CD14-positive monocyte (primary cell): Measurements from ENCODE around the gene MICOS13. TPM values are rescaled to one million over a fixed set of nuclear protein-coding genes. Genes with fewer than 3 reads are reported as not detected.

Experiments used
- DNase-seq, 3 donors: peaks; one replicate each; pipeline ENCODE4 v3.0.0-alpha.2; 2011 to 2022
- H2AFZ ChIP-seq: 2 replicates; pipeline ENCODE4 v1.6.0; 2012; ENCODE audit warnings: mild to moderate bottlenecking, low read depth, low read length, inconsistent platforms; ENCODE audit not compliant: insufficient read depth, poor library complexity, severe bottlenecking
- H3K27ac ChIP-seq, 2 donors: 1 replicate in 1 of 2; 2 replicates in 1 of 2; pipeline ENCODE4 v1.5.1; 2012 to 2013; ENCODE audit warnings: low read length in 2 of 2, control low read depth in 1 of 2, inconsistent platforms in 1 of 2, low read depth in 1 of 2, mild to moderate bottlenecking in 1 of 2
- H3K27me3 ChIP-seq, 2 donors: one replicate each; pipeline versions ENCODE4 v1.6.0 to v1.6.1; 2011 to 2013; ENCODE audit warnings: low read length in 2 of 2; ENCODE audit not compliant: control insufficient read depth in 2 of 2, insufficient read depth in 2 of 2
- H3K36me3 ChIP-seq, 2 donors: replicated peaks in 1 of 2; 1 replicate in 1 of 2; 2 replicates in 1 of 2; pipeline versions ENCODE4 v1.5.1 to v1.6.1; 2012 to 2013; ENCODE audit warnings: low read length in 2 of 2, control low read depth in 1 of 2, inconsistent platforms in 1 of 2, mild to moderate bottlenecking in 1 of 2; ENCODE audit not compliant: insufficient read depth in 2 of 2, control insufficient read depth in 1 of 2
- H3K4me1 ChIP-seq, 2 donors: 1 replicate in 1 of 2; 2 replicates in 1 of 2; pipeline versions ENCODE4 v1.5.1 to v1.6.1; 2012 to 2013; ENCODE audit warnings: low read length in 2 of 2, control low read depth in 1 of 2, inconsistent platforms in 1 of 2, mild to moderate bottlenecking in 1 of 2, moderate library complexity in 1 of 2; ENCODE audit not compliant: insufficient read depth in 2 of 2, control insufficient read depth in 1 of 2
- H3K4me2 ChIP-seq: replicated peaks from 2 replicates; pipeline ENCODE3; 2012; ENCODE audit warnings: low read length, moderate library complexity, mild to moderate bottlenecking; ENCODE audit not compliant: poor library complexity, severe bottlenecking; ENCODE audit errors: extremely low read depth
- H3K4me3 ChIP-seq, 3 experiments: fragments of 200-600 bp in 1 of 3; sonication (generic) in 1 of 3; replicated peaks in 1 of 3; 1 replicate in 2 of 3; 2 replicates in 1 of 3; pipeline ENCODE4 v1.5.1; 2011 to 2013; ENCODE audit warnings: low read length in 3 of 3, mild to moderate bottlenecking in 3 of 3, control low read depth in 2 of 3, low read depth in 2 of 3, inconsistent platforms in 1 of 3, moderate library complexity in 1 of 3
- H3K79me2 ChIP-seq: 2 replicates; pipeline ENCODE4 v1.6.0; 2012; ENCODE audit warnings: mild to moderate bottlenecking, control low read depth, inconsistent platforms, low read length, moderate library complexity; ENCODE audit not compliant: insufficient read depth
- H3K9ac ChIP-seq: 2 replicates; pipeline ENCODE4 v1.6.0; 2017; ENCODE audit warnings: low read length, mild to moderate bottlenecking; ENCODE audit not compliant: insufficient read depth, poor library complexity, severe bottlenecking
- H3K9me3 ChIP-seq, 2 donors: replicated peaks in 1 of 2; 1 replicate in 1 of 2; 2 replicates in 1 of 2; pipeline versions ENCODE4 v1.5.1 to v1.6.1; 2012 to 2013; ENCODE audit warnings: low read length in 2 of 2, control low read depth in 1 of 2; ENCODE audit not compliant: control insufficient read depth in 1 of 2, insufficient read depth in 1 of 2
- H4K20me1 ChIP-seq: 2 replicates; pipeline ENCODE4 v1.6.0; 2012; ENCODE audit warnings: mild to moderate bottlenecking, low read length, control low read depth, moderate library complexity; ENCODE audit not compliant: insufficient read depth
- H3K27ac Mint-ChIP-seq, 7 donors: one replicate each; pipeline ENCODE4 v1.8.0; 2020; ENCODE audit warnings: mild to moderate bottlenecking in 7 of 7, mixed read lengths in 7 of 7, moderate library complexity in 6 of 7, inconsistent platforms in 2 of 7
- H3K27me3 Mint-ChIP-seq, 3 donors: one replicate each; pipeline ENCODE4 v1.8.0; 2021 to 2022; ENCODE audit warnings: low read depth in 3 of 3, mild to moderate bottlenecking in 3 of 3, mixed read lengths in 3 of 3, moderate library complexity in 3 of 3, inconsistent platforms in 1 of 3
- H3K36me3 Mint-ChIP-seq, 2 donors: one replicate each; pipeline ENCODE4 v1.8.0; 2020; ENCODE audit warnings: mixed read lengths in 2 of 2, inconsistent platforms in 1 of 2, mild to moderate bottlenecking in 1 of 2
- H3K4me1 Mint-ChIP-seq: one replicate; pipeline ENCODE4 v1.8.0; 2020; ENCODE audit warnings: mild to moderate bottlenecking, mixed read lengths
- H3K4me3 Mint-ChIP-seq, 2 donors: one replicate each; pipeline ENCODE4 v1.8.0; 2020; ENCODE audit warnings: mild to moderate bottlenecking in 2 of 2, mixed read lengths in 2 of 2, moderate library complexity in 1 of 2
- H3K9me3 Mint-ChIP-seq, 7 donors: one replicate each; pipeline ENCODE4 v1.8.0; 2020 to 2022; ENCODE audit warnings: mixed read lengths in 7 of 7, mild to moderate bottlenecking in 6 of 7, moderate library complexity in 6 of 7, inconsistent platforms in 2 of 7
- WGBS: methylation state at CpG from one replicate; pipeline ENCODE4 v1.1.5; 2013; ENCODE audit warnings: missing lambda C conversion rate; ENCODE audit not compliant: insufficient coverage; 5-methylcytosine and 5-hydroxymethylcytosine counted together
- intact Hi-C, 2 donors: fragments of 100-400 bp; cut with micrococcal nuclease; formaldehyde crosslinking; loops; one replicate each; pipeline versions ENCODE4 v1.15.0 to v1.15.1; 2023
- polyA plus RNA-seq, 3 donors: library from polyadenylated mRNA; depleted of rRNA in 1 of 3; unstranded in 2 of 3; stranded (reverse) in 1 of 3; fragments of 300-500 nt in 2 of 3; fragments of >200 nt in 1 of 3; fragmentation: Illumina TruSeq in 2 of 3; gene quantifications; 1 replicate in 2 of 3; 2 replicates in 1 of 3; pipeline ENCODE4 v1.2.3, GENCODE V29; 2012 to 2021
- TF ChIP-seq, protein P1 (sequence below): fragments of 200-600 bp; IDR thresholded peaks from one replicate; pipeline ENCODE4 v1.8.0; 2022; ENCODE audit warnings: antibody characterized with exemption, mild to moderate bottlenecking

MICOS13 gene
- polyA plus RNA-seq, 3 donors: 22.5 to 82.7 (median 78.6) TPM

DNA sequence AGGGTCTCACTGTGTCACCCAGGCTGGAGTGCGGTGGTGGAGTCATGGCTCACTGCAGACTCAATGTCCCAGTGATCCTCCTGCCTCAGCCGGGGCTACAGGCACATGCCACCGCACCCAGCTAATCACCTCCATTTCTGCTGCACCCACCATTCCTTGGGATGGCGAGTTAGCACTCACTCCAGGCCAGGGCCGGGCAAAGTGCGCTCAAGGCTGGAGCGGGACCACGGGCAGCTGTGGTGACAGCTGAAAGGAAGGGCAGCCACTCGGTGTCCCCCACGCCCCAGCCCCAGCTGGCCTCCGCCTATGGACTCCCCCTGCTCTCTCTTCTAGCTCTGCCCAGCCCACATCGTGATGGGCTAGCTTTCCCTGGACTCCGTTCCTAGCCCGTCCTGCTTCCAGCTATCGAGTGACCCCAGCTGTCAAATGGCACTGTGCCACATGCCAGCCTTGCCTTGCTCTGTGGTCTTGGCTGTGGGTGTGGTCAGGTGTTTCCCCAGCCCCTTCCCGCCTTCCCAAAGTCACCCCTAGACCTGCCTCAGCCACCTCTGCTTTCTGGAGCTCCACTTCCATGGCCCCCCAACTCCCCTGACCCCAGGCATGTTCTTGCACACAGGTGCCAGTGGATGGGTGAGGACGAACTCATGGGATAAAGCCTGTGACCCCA is 4.1 kb downstream of the MICOS13 start:
- DNase-seq: no peak
- Histone ChIP-seq H3K9ac (no peak overlapping the region), H3K36me3 (peaks cover 2 to 9% of the 10 kb centered on the region in 2 donors), H2AFZ (no peak overlapping the region), H4K20me1 (no peaks in the 10 kb centered on the region), H3K4me2 (no peak overlapping the region), H3K9me3 (no peaks in the 10 kb centered on the region), H3K79me2 (peaks cover 8% of the 10 kb centered on the region), H3K4me3 (no peak overlapping the region), H3K27me3 (no peaks in the 10 kb centered on the region), H3K27ac (no peak overlapping the region), H3K4me1 (peaks cover 12 to 17% of the 10 kb centered on the region in 2 donors)
- intact Hi-C loops: no loop called here
- H3K27me3 Mint-ChIP-seq: peaks cover 0 to under 1% (median 0%) of the 10 kb centered on the region in 3 donors
- peak overlapping the region in 1 of 7 donors; percentile 57 for H3K27ac Mint-ChIP-seq
- WGBS: 83% methylated on average over 14 of the region's 17 CpGs
- no peak overlapping the region for H3K4me3 Mint-ChIP-seq
- H3K4me1 Mint-ChIP-seq: peaks cover 17% of the 10 kb centered on the region
- peaks cover 0 to 5% (median 0%) of the 10 kb centered on the region in 7 donors for H3K9me3 Mint-ChIP-seq
- peaks cover 4 to 23% of the 10 kb centered on the region in 2 donors for H3K36me3 Mint-ChIP-seq
- TF ChIP-seq, protein P1, sequence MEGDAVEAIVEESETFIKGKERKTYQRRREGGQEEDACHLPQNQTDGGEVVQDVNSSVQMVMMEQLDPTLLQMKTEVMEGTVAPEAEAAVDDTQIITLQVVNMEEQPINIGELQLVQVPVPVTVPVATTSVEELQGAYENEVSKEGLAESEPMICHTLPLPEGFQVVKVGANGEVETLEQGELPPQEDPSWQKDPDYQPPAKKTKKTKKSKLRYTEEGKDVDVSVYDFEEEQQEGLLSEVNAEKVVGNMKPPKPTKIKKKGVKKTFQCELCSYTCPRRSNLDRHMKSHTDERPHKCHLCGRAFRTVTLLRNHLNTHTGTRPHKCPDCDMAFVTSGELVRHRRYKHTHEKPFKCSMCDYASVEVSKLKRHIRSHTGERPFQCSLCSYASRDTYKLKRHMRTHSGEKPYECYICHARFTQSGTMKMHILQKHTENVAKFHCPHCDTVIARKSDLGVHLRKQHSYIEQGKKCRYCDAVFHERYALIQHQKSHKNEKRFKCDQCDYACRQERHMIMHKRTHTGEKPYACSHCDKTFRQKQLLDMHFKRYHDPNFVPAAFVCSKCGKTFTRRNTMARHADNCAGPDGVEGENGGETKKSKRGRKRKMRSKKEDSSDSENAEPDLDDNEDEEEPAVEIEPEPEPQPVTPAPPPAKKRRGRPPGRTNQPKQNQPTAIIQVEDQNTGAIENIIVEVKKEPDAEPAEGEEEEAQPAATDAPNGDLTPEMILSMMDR: no peak

DNA sequence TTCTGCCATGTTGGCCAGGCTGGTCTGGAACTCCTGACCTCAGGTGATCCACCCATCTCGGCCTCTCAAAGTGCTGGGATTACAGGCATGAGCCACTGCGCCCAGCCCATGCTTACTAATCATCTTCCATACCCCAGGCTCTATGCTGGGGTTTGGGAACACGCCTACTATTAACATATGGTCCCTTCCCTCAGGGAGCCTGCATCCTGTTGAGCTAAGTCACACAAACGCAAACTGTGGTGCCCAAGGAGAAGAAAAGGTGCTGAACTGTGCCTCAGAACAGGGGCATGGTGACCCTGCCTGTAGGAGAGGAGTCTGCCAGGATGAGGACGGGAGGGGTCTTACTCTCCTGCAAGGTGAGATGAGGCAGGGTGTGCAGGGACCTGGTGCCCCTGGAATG is 5.6 kb downstream of the MICOS13 start:
- 88% methylated on average over 3 of the region's 5 CpGs for WGBS
- peak overlapping the region in 1 of 7 donors; percentile 21 for H3K27ac Mint-ChIP-seq

More for the DNA sequence above, 5.6 kb downstream of the MICOS13 start:
- Histone ChIP-seq H3K4me2 (no peak overlapping the region), H3K4me1 (peaks cover 6 to 8% of the 10 kb centered on the region in 2 donors), H3K27me3 (no peaks in the 10 kb centered on the region), H3K79me2 (peaks cover 4% of the 10 kb centered on the region), H3K9ac (no peak overlapping the region), H3K27ac (no peak overlapping the region), H3K9me3 (no peaks in the 10 kb centered on the region), H2AFZ (no peak overlapping the region), H3K36me3 (peaks cover 8 to 20% of the 10 kb centered on the region in 2 donors), H3K4me3 (no peak overlapping the region), H4K20me1 (peaks cover 4% of the 10 kb centered on the region)
- intact Hi-C loops: no loop called here
- Mint-ChIP-seq H3K4me3 (no peak overlapping the region), H3K36me3 (peaks cover 8 to 37% of the 10 kb centered on the region in 2 donors), H3K9me3 (peaks cover 0 to 5% (median 0%) of the 10 kb centered on the region in 7 donors), H3K27me3 (no peaks in the 10 kb centered on the region), H3K4me1 (peaks cover 10% of the 10 kb centered on the region)
- TF ChIP-seq, protein P1: no peak
- DNase-seq: no peak
